OCI-LY1 (cell line): ENCODE results near the gene SPIB.
"Not testable (repeated sequence)": the region's sequence is repeated elsewhere in the genome, so short reads cannot be mapped to it uniquely, and the experiment has no call there.

Source experiments
- H2AFZ ChIP-seq: fragments of 200-600 bp; sonication (generic), shearing (Covaris generic); 2 replicates; pipeline ENCODE4 v1.6.0; 2014; ENCODE audit warnings: antibody characterized with exemption, mild to moderate bottlenecking, low read length
- H3F3A ChIP-seq: fragments of 200-600 bp; sonication (generic), shearing (Covaris generic); 2 replicates; pipeline ENCODE4 v1.6.0; 2014; ENCODE audit warnings: mild to moderate bottlenecking, antibody characterized with exemption, low read length, moderate library complexity; ENCODE audit not compliant: insufficient read depth
- H3K27ac ChIP-seq: fragments of 200-600 bp; sonication (generic); 2 replicates; pipeline ENCODE4 v1.5.1; 2014; ENCODE audit warnings: low read length, mixed run types, mild to moderate bottlenecking, low read depth; ENCODE audit not compliant: poor library complexity, severe bottlenecking
- H3K27me3 ChIP-seq: fragments of 200-600 bp; sonication (generic); 2 replicates; pipeline ENCODE4 v1.6.0; 2014; ENCODE audit warnings: antibody characterized with exemption, mild to moderate bottlenecking, low read length, moderate library complexity; ENCODE audit not compliant: insufficient read depth
- H3K36me3 ChIP-seq: fragments of 200-600 bp; sonication (generic); 2 replicates; pipeline ENCODE4 v1.6.1; 2014; ENCODE audit warnings: mild to moderate bottlenecking, antibody characterized with exemption, low read length, moderate library complexity, mixed read lengths; ENCODE audit not compliant: insufficient read depth
- H3K4me1 ChIP-seq: fragments of 200-600 bp; sonication (generic); 2 replicates; pipeline ENCODE4 v1.5.1; 2014; ENCODE audit warnings: mild to moderate bottlenecking, low read length, moderate library complexity; ENCODE audit not compliant: insufficient read depth, severe bottlenecking
- H3K4me2 ChIP-seq: fragments of 200-600 bp; sonication (generic), shearing (Covaris generic); 2 replicates; pipeline ENCODE4 v1.6.1; 2014; ENCODE audit warnings: low read length
- H3K4me3 ChIP-seq: fragments of 200-600 bp; sonication (generic); 2 replicates; pipeline ENCODE4 v1.5.1; 2014; ENCODE audit warnings: low read length, low read depth, mild to moderate bottlenecking, mixed read lengths; ENCODE audit not compliant: poor library complexity, severe bottlenecking
- H3K79me2 ChIP-seq: fragments of 200-600 bp; shearing (Covaris generic); 2 replicates; pipeline ENCODE4 v1.6.1; 2016; ENCODE audit warnings: mixed run types, low read length, mixed read lengths; ENCODE audit not compliant: insufficient read depth
- H3K9ac ChIP-seq: fragments of 200-600 bp; sonication (generic), shearing (Covaris generic); 2 replicates; pipeline ENCODE4 v1.6.1; 2014; ENCODE audit warnings: mild to moderate bottlenecking, low read length, mixed read lengths
- H3K9me2 ChIP-seq: fragments of 200-600 bp; sonication (generic), shearing (Covaris generic); 2 replicates; pipeline ENCODE4 v1.6.1; 2014; ENCODE audit warnings: low read depth, mild to moderate bottlenecking, low read length, mixed read lengths
- H3K9me3 ChIP-seq: fragments of 200-600 bp; shearing (Covaris generic); 2 replicates; pipeline ENCODE4 v1.6.1; 2014; ENCODE audit warnings: low read length, mixed read lengths
- H4K20me1 ChIP-seq: fragments of 200-600 bp; sonication (generic), shearing (Covaris generic); 2 replicates; pipeline ENCODE4 v1.6.0; 2016; ENCODE audit warnings: mild to moderate bottlenecking, low read length; ENCODE audit not compliant: insufficient read depth
- CTCF ChIP-seq: fragments of 200-600 bp; sonication (generic), shearing (Covaris generic); IDR thresholded peaks from 2 replicates; pipeline ENCODE4 v1.5.1; 2017; ENCODE audit warnings: mild to moderate bottlenecking, antibody characterized with exemption, low read length, moderate library complexity, mixed read lengths
- EZH2 ChIP-seq: fragments of 200-600 bp; sonication (generic), shearing (Covaris generic); IDR thresholded peaks from 2 replicates; pipeline ENCODE4 v1.8.0; 2017; ENCODE audit warnings: borderline replicate concordance, mixed run types, mild to moderate bottlenecking, antibody characterized with exemption, low read length, moderate library complexity, mixed read lengths

SPIB gene

GRCh38 chr19:50435627-50436026 lies 16.9 kb downstream of the SPIB start:
- no peaks in the 10 kb centered on the region for H3K9me2 ChIP-seq
- H3K4me1 ChIP-seq: peaks cover 39% of the 10 kb centered on the region
- H3K9ac ChIP-seq: no peak overlapping the region

GRCh38 chr19:50437862-50438449 lies 19.2 kb downstream of the SPIB start:
- no peak overlapping the region for H3K4me3 ChIP-seq
- H3F3A ChIP-seq: no peaks in the 10 kb centered on the region
- no peak overlapping the region for H2AFZ ChIP-seq
- no peaks in the 10 kb centered on the region for H3K9me3 ChIP-seq
- peaks cover 20% of the 10 kb centered on the region for H3K4me1 ChIP-seq
- H3K79me2 ChIP-seq: no peaks in the 10 kb centered on the region
- no peaks in the 10 kb centered on the region for H4K20me1 ChIP-seq
- no peaks in the 10 kb centered on the region for H3K9me2 ChIP-seq
- no peak overlapping the region for H3K9ac ChIP-seq
- no peaks in the 10 kb centered on the region for H3K36me3 ChIP-seq
- H3K27ac ChIP-seq: no peak overlapping the region
- H3K4me2 ChIP-seq: no peak overlapping the region
- H3K27me3 ChIP-seq: no peaks in the 10 kb centered on the region
- TF ChIP-seq EZH2 (no peak), CTCF (no peak)

More at GRCh38 chr19:50435627-50436026, 16.9 kb downstream of the SPIB start:
- Histone ChIP-seq H3K27me3 (no peaks in the 10 kb centered on the region), H3K4me3 (no peak overlapping the region), H4K20me1 (no peaks in the 10 kb centered on the region), H3K27ac (no peak overlapping the region), H3K9me3 (no peaks in the 10 kb centered on the region), H3K79me2 (no peaks in the 10 kb centered on the region), H3K36me3 (no peaks in the 10 kb centered on the region), H2AFZ (no peak overlapping the region), H3K4me2 (no peak overlapping the region), H3F3A (no peaks in the 10 kb centered on the region)
- no peak for TF ChIP-seq EZH2
- TF ChIP-seq CTCF: no peak

GRCh38 chr19:50439130-50439529 lies 20.4 kb downstream of the SPIB start:
- not testable (repeated sequence) for H3K36me3 ChIP-seq

GRCh38 chr19:50444059-50444458 lies 25.3 kb downstream of the SPIB start:
- H3K9ac ChIP-seq: no peak overlapping the region
- no peaks in the 10 kb centered on the region for H3K4me1 ChIP-seq
- TF ChIP-seq CTCF (no peak), EZH2 (no peak)
- H4K20me1 ChIP-seq: no peaks in the 10 kb centered on the region
- no peaks in the 10 kb centered on the region for H3F3A ChIP-seq
- no peak overlapping the region for H3K4me3 ChIP-seq
- no peak overlapping the region for H3K4me2 ChIP-seq
- no peaks in the 10 kb centered on the region for H3K79me2 ChIP-seq
- 0 out of 2 replicates have a peak, but pooled peaks cover 3% of the 10 kb centered on the region for H3K27me3 ChIP-seq
- H3K27ac ChIP-seq: no peak overlapping the region
- no peak overlapping the region for H2AFZ ChIP-seq
- H3K9me2 ChIP-seq: no peaks in the 10 kb centered on the region
- H3K9me3 ChIP-seq: no peaks in the 10 kb centered on the region
- H3K36me3 ChIP-seq: no peaks in the 10 kb centered on the region

More at GRCh38 chr19:50439130-50439529, 20.4 kb downstream of the SPIB start:
- not testable (repeated sequence) for H3K9ac ChIP-seq, H2AFZ ChIP-seq, H3K4me3 ChIP-seq, H3K27me3 ChIP-seq, H3K4me2 ChIP-seq, H3K79me2 ChIP-seq, H4K20me1 ChIP-seq, H3K27ac ChIP-seq, H3K4me1 ChIP-seq, H3K9me3 ChIP-seq, H3K9me2 ChIP-seq, H3F3A ChIP-seq
